H9 (cell line): Measurements from ENCODE around the gene PIBF1. TPM values are rescaled to one million over a fixed set of nuclear protein-coding genes. Genes with fewer than 3 reads are reported as not detected.

Experiments
- DNase-seq: peaks from one replicate; pipeline ENCODE4 v3.0.0-alpha.2; 2017
- H2AFZ ChIP-seq: one replicate; pipeline ENCODE4 v1.6.1; 2013; ENCODE audit warnings: mild to moderate bottlenecking, low read length, control low read depth, moderate library complexity
- H2AK5ac ChIP-seq: 2 replicates; pipeline ENCODE4 v1.6.1; 2013; ENCODE audit warnings: low read length, control low read depth, mixed read lengths; ENCODE audit not compliant: insufficient read length
- H2BK120ac ChIP-seq: one replicate; pipeline ENCODE4 v1.6.1; 2013; ENCODE audit warnings: low read depth, mild to moderate bottlenecking, low read length, control low read depth, inconsistent platforms; ENCODE audit not compliant: poor library complexity, severe bottlenecking
- H2BK12ac ChIP-seq: 2 replicates; pipeline ENCODE4 v1.6.1; 2013; ENCODE audit warnings: low read length, control low read depth, mixed read lengths, low read depth; ENCODE audit not compliant: insufficient read length
- H2BK15ac ChIP-seq: 2 replicates; pipeline ENCODE4 v1.6.1; 2013; ENCODE audit warnings: low read depth, low read length, control low read depth
- H2BK20ac ChIP-seq: one replicate; pipeline ENCODE4 v1.6.1; 2013; ENCODE audit warnings: low read depth, mild to moderate bottlenecking, low read length, control low read depth, inconsistent platforms; ENCODE audit not compliant: poor library complexity, severe bottlenecking
- H2BK5ac ChIP-seq: 2 replicates; pipeline ENCODE4 v1.6.1; 2013; ENCODE audit warnings: low read length, control low read depth, mixed read lengths; ENCODE audit not compliant: insufficient read length
- H3K14ac ChIP-seq: 2 replicates; pipeline ENCODE4 v1.6.1; 2013; ENCODE audit warnings: low read length, control low read depth; ENCODE audit not compliant: insufficient read depth
- H3K18ac ChIP-seq: 2 replicates; pipeline ENCODE4 v1.6.1; 2013; ENCODE audit warnings: low read depth, mild to moderate bottlenecking, mixed read lengths, low read length, control low read depth; ENCODE audit not compliant: insufficient read length
- H3K23ac ChIP-seq: 2 replicates; pipeline ENCODE4 v1.6.1; 2013; ENCODE audit warnings: low read length, control low read depth, mixed read lengths, low read depth; ENCODE audit not compliant: insufficient read length
- H3K23me2 ChIP-seq: 2 replicates; pipeline ENCODE4 v1.6.1; 2013; ENCODE audit warnings: low read depth, mild to moderate bottlenecking, mixed read lengths, low read length, control low read depth; ENCODE audit not compliant: insufficient read length, poor library complexity, severe bottlenecking
- H3K27ac ChIP-seq: 2 replicates; pipeline ENCODE4 v1.5.1; 2013; ENCODE audit warnings: low read length, control low read depth, mixed read lengths, low read depth; ENCODE audit not compliant: insufficient read length
- H3K27me3 ChIP-seq: 2 replicates; pipeline ENCODE4 v1.6.1; 2013; ENCODE audit warnings: low read length, control low read depth, inconsistent platforms; ENCODE audit not compliant: insufficient read depth
- H3K4ac ChIP-seq: 2 replicates; pipeline ENCODE4 v1.6.1; 2013; ENCODE audit warnings: low read depth, mild to moderate bottlenecking, control low read depth, inconsistent platforms, low read length, moderate library complexity
- H3K4me1 ChIP-seq: 2 replicates; pipeline ENCODE4 v1.6.1; 2013; ENCODE audit warnings: low read length, control low read depth, inconsistent platforms; ENCODE audit not compliant: insufficient read depth
- H3K4me2 ChIP-seq: 2 replicates; pipeline ENCODE4 v1.6.1; 2013; ENCODE audit warnings: low read length, control low read depth, mixed read lengths; ENCODE audit not compliant: insufficient read length, insufficient read depth
- H3K56ac ChIP-seq: 2 replicates; pipeline ENCODE4 v1.6.1; 2013; ENCODE audit warnings: low read depth, mild to moderate bottlenecking, mixed read lengths, low read length, control low read depth; ENCODE audit not compliant: insufficient read length
- H3K79me1 ChIP-seq: 2 replicates; pipeline ENCODE4 v1.6.1; 2013; ENCODE audit warnings: low read depth, mild to moderate bottlenecking, moderate library complexity, low read length, control low read depth, inconsistent platforms; ENCODE audit not compliant: insufficient read depth, poor library complexity, severe bottlenecking
- H3K79me2 ChIP-seq: 2 replicates; pipeline ENCODE4 v1.6.1; 2013; ENCODE audit warnings: low read length, control low read depth, inconsistent platforms; ENCODE audit not compliant: insufficient read depth
- H3K9ac ChIP-seq: 2 replicates; pipeline ENCODE4 v1.6.1; 2013; ENCODE audit warnings: low read length, control low read depth, mixed read lengths; ENCODE audit not compliant: insufficient read length; ENCODE audit errors: extremely low read depth
- H3K9me3 ChIP-seq: one replicate; pipeline ENCODE4 v1.6.1; 2013; ENCODE audit warnings: low read depth, low read length, inconsistent platforms; ENCODE audit not compliant: control insufficient read depth
- H3T11ph ChIP-seq: one replicate; pipeline ENCODE4 v1.6.1; 2013; ENCODE audit warnings: mild to moderate bottlenecking, low read length, control low read depth, inconsistent platforms
- H4K20me1 ChIP-seq: one replicate; pipeline ENCODE4 v1.6.1; 2013; ENCODE audit not compliant: control insufficient read depth, insufficient read length, insufficient read depth
- H4K5ac ChIP-seq: 2 replicates; pipeline ENCODE4 v1.6.1; 2013; ENCODE audit warnings: low read depth, mild to moderate bottlenecking, mixed read lengths, low read length, control low read depth; ENCODE audit not compliant: insufficient read length
- H4K8ac ChIP-seq: replicated peaks from 2 replicates; pipeline ENCODE4 v1.6.1; 2013; ENCODE audit warnings: low read length, control low read depth, mixed read lengths, low read depth; ENCODE audit not compliant: insufficient read length
- H4K91ac ChIP-seq: 2 replicates; pipeline ENCODE4 v1.6.1; 2013; ENCODE audit warnings: low read depth, mild to moderate bottlenecking, moderate library complexity, mixed read lengths, low read length, control low read depth; ENCODE audit not compliant: insufficient read length
- H3K27ac Mint-ChIP-seq, 3 experiments: 2 replicates in 2 of 3; 3 replicates in 1 of 3; pipeline ENCODE4 v1.8.0; 2020 to 2021; ENCODE audit warnings: mixed read lengths in 3 of 3, mild to moderate bottlenecking in 1 of 3, moderate library complexity in 1 of 3
- H3K27me3 Mint-ChIP-seq: 2 replicates; pipeline ENCODE4 v1.8.0; 2021; ENCODE audit warnings: low read depth, mild to moderate bottlenecking, moderate library complexity, mixed read lengths
- H3K36me3 Mint-ChIP-seq, 3 experiments: 2 replicates in 2 of 3; 3 replicates in 1 of 3; pipeline ENCODE4 v1.8.0; 2020 to 2021; ENCODE audit warnings: low read depth in 3 of 3, mixed read lengths in 3 of 3; ENCODE audit not compliant: insufficient read depth in 1 of 3
- H3K4me1 Mint-ChIP-seq, 2 experiments: 2 replicates each; pipeline ENCODE4 v1.8.0; 2020; ENCODE audit warnings: mixed read lengths in 2 of 2
- H3K4me3 Mint-ChIP-seq, 2 experiments: 2 replicates in 1 of 2; 3 replicates in 1 of 2; pipeline ENCODE4 v1.8.0; 2020 to 2021; ENCODE audit warnings: mild to moderate bottlenecking in 2 of 2, mixed read lengths in 2 of 2, moderate library complexity in 1 of 2
- H3K9me3 Mint-ChIP-seq, 2 experiments: 2 replicates in 1 of 2; 3 replicates in 1 of 2; pipeline ENCODE4 v1.8.0; 2020; ENCODE audit warnings: mild to moderate bottlenecking in 2 of 2, mixed read lengths in 2 of 2, moderate library complexity in 1 of 2
- CTCF ChIP-seq: fragments of 200-600 bp; sonication (generic); conservative IDR thresholded peaks from 3 replicates; pipeline ENCODE4 v1.8.0; 2021; ENCODE audit warnings: antibody characterized with exemption, mild to moderate bottlenecking
- WGBS: extraction: QIAGEN DNeasy Blood & Tissue Kit; methylation state at CpG from one replicate; pipeline ENCODE4 v1.1.7; 2013; ENCODE audit warnings: missing lambda C conversion rate, low lambda C conversion rate, mixed read lengths; ENCODE audit not compliant: insufficient read length; ENCODE audit errors: extremely low coverage; 5-methylcytosine and 5-hydroxymethylcytosine counted together
- total RNA-seq: library from RNA; stranded (reverse); gene quantifications from 2 replicates; pipeline ENCODE4 v1.2.1, GENCODE V29; 2021

Gene PIBF1
- total RNA-seq, 1 experiment from 2014 or later = 12.7 TPM

GRCh38 chr13:72891423-72891822 is 109.5 kb downstream of the PIBF1 start:
- no peak for TF ChIP-seq CTCF
- no peak overlapping the region for H4K91ac ChIP-seq
- no peaks in the 10 kb centered on the region for H3K23me2 ChIP-seq
- Mint-ChIP-seq H3K27me3 (no peaks in the 10 kb centered on the region), H3K4me1 (no peaks in the 10 kb centered on the region), H3K9me3 (peaks cover 2 to 6% of the 10 kb centered on the region in 2 experiments; a peak in 3 of 5 replicates), H3K36me3 (peaks cover 10 to 14% (median 10%) of the 10 kb centered on the region in 3 experiments), H3K4me3 (no peak overlapping the region), H3K27ac (no peak overlapping the region)
- H3K14ac ChIP-seq = no peak overlapping the region
- no peak overlapping the region for H3K56ac ChIP-seq
- no peak for DNase-seq
- H3K79me2 ChIP-seq = no peaks in the 10 kb centered on the region
- H3K4ac ChIP-seq = no peak overlapping the region
- no peaks in the 10 kb centered on the region for H3K9me3 ChIP-seq
- H4K5ac ChIP-seq = no peak overlapping the region
- H3K9ac ChIP-seq = no peak overlapping the region
- no peaks in the 10 kb centered on the region for H3K4me1 ChIP-seq
- no peak overlapping the region for H3K4me2 ChIP-seq
- no peaks in the 10 kb centered on the region for H3K79me1 ChIP-seq
- H3K27ac ChIP-seq = no peak overlapping the region
- no peak overlapping the region for H2BK20ac ChIP-seq
- no peaks in the 10 kb centered on the region for H4K20me1 ChIP-seq
- H2BK12ac ChIP-seq = no peak overlapping the region
- no peaks in the 10 kb centered on the region for H3K27me3 ChIP-seq
- WGBS = no CpG with 5 or more reads among the region's 3 CpGs
- no peak overlapping the region for H2BK120ac ChIP-seq
- H3K23ac ChIP-seq = no peak overlapping the region
- H2BK5ac ChIP-seq = no peak overlapping the region
- H2BK15ac ChIP-seq = no peak overlapping the region
- no peak overlapping the region for H3K18ac ChIP-seq
- H2AK5ac ChIP-seq = no peak overlapping the region
- H2AFZ ChIP-seq = no peak overlapping the region
- H4K8ac ChIP-seq = no peak overlapping the region
- H3T11ph ChIP-seq = no peak overlapping the region
